K562 (cell line): ENCODE data around the gene MALAT1. TPM values are rescaled to one million over a fixed set of nuclear protein-coding genes. Genes with fewer than 3 reads are reported as not detected.

Source experiments
- CEBPB ChIP-seq: fragments of 450-650 bp; IDR thresholded peaks from 2 replicates; pipeline ENCODE4 v1.6.1; 2016; ENCODE audit warnings: missing genetic modification characterization, missing compliant biosample characterization
- CGGBP1 ChIP-seq: fragments of 250-450 bp; sonication (Bioruptor Pico); IDR thresholded peaks from 2 replicates; pipeline ENCODE4 v1.9.0; 2021; ENCODE audit warnings: mild to moderate bottlenecking
- DEAF1 ChIP-seq: fragments of 450-650 bp; formaldehyde crosslinking; IDR thresholded peaks from 2 replicates; pipeline ENCODE4 v1.4.0; 2020; ENCODE audit warnings: mild to moderate bottlenecking, moderate library complexity
- ELF2 ChIP-seq: fragments of 250-450 bp; sonication (Bioruptor Pico); IDR thresholded peaks from 2 replicates; pipeline ENCODE4 v1.5.0; 2021; ENCODE audit warnings: mild to moderate bottlenecking
- ETS1 ChIP-seq: conservative IDR thresholded peaks from 2 replicates; pipeline ENCODE4 v1.6.1; 2011; ENCODE audit warnings: low read depth, mild to moderate bottlenecking, low read length; ENCODE audit not compliant: control insufficient read depth
- ETS2 ChIP-seq: IDR thresholded peaks from 2 replicates; pipeline ENCODE4 v1.6.1; 2016; ENCODE audit warnings: borderline replicate concordance, missing genetic modification characterization, mild to moderate bottlenecking, moderate library complexity, missing compliant biosample characterization; ENCODE audit not compliant: poor library complexity, severe bottlenecking
- FOS ChIP-seq: IDR thresholded peaks from 3 replicates; pipeline ENCODE4 v1.6.1; 2011; ENCODE audit not compliant: insufficient read length; ENCODE audit errors: extremely low read depth
- HDGF ChIP-seq: fragments of 450-650 bp; IDR thresholded peaks from 2 replicates; pipeline ENCODE4 v1.6.1; 2016
- NFIC ChIP-seq: fragments of 450-650 bp; IDR thresholded peaks from 2 replicates; pipeline ENCODE4 v1.6.1; 2017; ENCODE audit warnings: mild to moderate bottlenecking, inconsistent platforms
- NR2C2 ChIP-seq, 2 experiments: fragments of 200-800 bp in 1 of 2; sonication (Bioruptor generic) in 1 of 2; sonication (generic) in 1 of 2; formaldehyde crosslinking in 1 of 2; IDR thresholded peaks; 2 replicates each; pipeline versions ENCODE4 v1.6.1 to v1.8.0; 2016 to 2022; ENCODE audit warnings: mild to moderate bottlenecking in 1 of 2, missing compliant biosample characterization in 1 of 2, missing genetic modification characterization in 1 of 2, missing genetic modification reagents in 1 of 2
- POLR2AphosphoS5 ChIP-seq: IDR thresholded peaks from 2 replicates; pipeline ENCODE4 v1.6.1; 2011; ENCODE audit warnings: mild to moderate bottlenecking, low read depth, low read length, moderate library complexity; ENCODE audit not compliant: control insufficient read depth, insufficient read depth
- RBM25 ChIP-seq: fragments of 200-400 bp; formaldehyde crosslinking; IDR thresholded peaks from 2 replicates; pipeline ENCODE4 v1.6.1; 2018; ENCODE audit warnings: low read length, low read depth, moderate library complexity; ENCODE audit not compliant: severe bottlenecking
- RBM39 ChIP-seq: fragments of 200-400 bp; formaldehyde crosslinking; optimal IDR thresholded peaks from 2 replicates; pipeline ENCODE3; 2018; ENCODE audit warnings: low read depth, low read length
- UBTF ChIP-seq, 2 experiments: IDR thresholded peaks; 2 replicates each; pipeline ENCODE4 v1.6.1; 2012; ENCODE audit warnings: improper control_type of control experiment in 2 of 2, low read depth in 2 of 2, low read length in 2 of 2, borderline replicate concordance in 1 of 2
- ZKSCAN3 ChIP-seq: fragments of 250-450 bp; sonication (Bioruptor Pico); IDR thresholded peaks from 2 replicates; pipeline ENCODE4 v1.4.0; 2020
- ZNF212 ChIP-seq: fragments of 450-650 bp; formaldehyde crosslinking; IDR thresholded peaks from 2 replicates; pipeline ENCODE4 v1.4.0; 2020; ENCODE audit warnings: mild to moderate bottlenecking
- ZNF274 ChIP-seq: IDR thresholded peaks from 2 replicates; pipeline ENCODE4 v1.6.1; 2011; ENCODE audit warnings: low read depth, mild to moderate bottlenecking, low read length, moderate library complexity, borderline replicate concordance
- ZNF280B ChIP-seq: fragments of 250-450 bp; sonication (Bioruptor Pico); IDR thresholded peaks from 2 replicates; pipeline ENCODE4 v1.5.1; 2021; ENCODE audit warnings: mild to moderate bottlenecking
- ZNF699 ChIP-seq: fragments of 250-450 bp; sonication (Bioruptor Pico); IDR thresholded peaks from 2 replicates; pipeline ENCODE4 v1.8.0; 2021; ENCODE audit warnings: mild to moderate bottlenecking, moderate library complexity; ENCODE audit not compliant: insufficient replicate concordance
- polyA plus RNA-seq, 8 experiments: library from polyadenylated mRNA; depleted of rRNA in 4 of 8; stranded (reverse) in 5 of 8; unstranded in 3 of 8; fragments of >200 nt; fragmentation: Nextera tagmentation in 2 of 8; fragmentation: Illumina TruSeq in 1 of 8; extraction: Ambion mirVana in 2 of 8; extraction: Trizol in 1 of 8; gene quantifications; 2 replicates each; pipeline versions ENCODE4 v1.2.1 to v1.2.3, GENCODE V29; 2011 to 2014; ENCODE audit warnings: inconsistent platforms in 1 of 8, missing spikeins in 1 of 8
- total RNA-seq, 7 experiments: library from RNA; depleted of rRNA in 6 of 7; stranded (reverse); fragments of >200 nt in 6 of 7; fragmentation: Illumina TruSeq in 2 of 7; extraction: Trizol in 2 of 7; gene quantifications; 2 replicates each; pipeline versions ENCODE4 v1.2.1 to v1.2.3, GENCODE V29; 2011 to 2021; ENCODE audit warnings: low replicate concordance in 1 of 7

MALAT1 gene
- total and polyA plus RNA-seq, 9 of the 15 experiments (the other 6 are each of a cell fraction or from before 2014, with no cell fraction given), result 363 to 8,715 (median 2,351) TPM

- TF ChIP-seq POLR2AphosphoS5 (0 out of 2 replicates have a peak, but pooled peaks have one; percentile 22), ETS1 (no peak), UBTF (IDR thresholded peaks at IDR 0.05; ENCODE audit: borderline replicate concordance in 1 of 2, low read depth in 2 of 2, low read length in 2 of 2) (peak in 1 of 2 experiments; percentile 67; a peak in 1 of 4 replicates), NFIC (peak; percentile 18; the same call in 1 of the 2 replicates), ZNF699 (CRISPR knock-in tag) (no peak), ZKSCAN3 (CRISPR knock-in tag) (no peak; the same call in 1 of the 2 replicates), CEBPB (no peak), FOS (no peak), RBM25 (peak; percentile 62), ZNF280B (CRISPR knock-in tag) (no peak), ETS2 (tag) (no peak), ZNF212 (CRISPR knock-in tag) (no peak), ZNF274 (no peak), DEAF1 (CRISPR knock-in tag) (no peak), HDGF (no peak; the same call in 1 of the 2 replicates), NR2C2 (CRISPR knock-in tag; IDR thresholded peaks at IDR 0.05) (no peak), NR2C2 (tag; IDR thresholded peaks at IDR 0.05) (no peak; the same call in 1 of the 2 replicates), CGGBP1 (CRISPR knock-in tag) (no peak), RBM39 (no peak), ELF2 (CRISPR knock-in tag) (no peak)
Measured at GRCh38 chr11:65479184-65480145, 19.4 kb upstream of the MALAT1 start (continued).
